Dendritic cell treated with granulocyte-macrophage colony-stimulating factor and Interleukin-4, amounts not matched to agents 40 ng/mL and 50 ng/mL, for 4 days (primary cell): ENCODE results near the gene FOXO6.
"Not testable (repeated sequence)": the region's sequence is repeated elsewhere in the genome, so short reads cannot be mapped to it uniquely, and the experiment has no call there.

ENCODE experiments used
- H3K27ac Mint-ChIP-seq: one replicate; pipeline ENCODE4 v1.8.0; 2022; ENCODE audit warnings: mild to moderate bottlenecking, mixed read lengths
- H3K27me3 Mint-ChIP-seq: one replicate; pipeline ENCODE4 v1.8.0; 2022; ENCODE audit warnings: mild to moderate bottlenecking, mixed read lengths
- H3K36me3 Mint-ChIP-seq: one replicate; pipeline ENCODE4 v1.8.0; 2022; ENCODE audit warnings: low read depth, mixed read lengths
- H3K4me1 Mint-ChIP-seq: one replicate; pipeline ENCODE4 v1.8.0; 2022; ENCODE audit warnings: low read depth, mixed read lengths
- H3K4me3 Mint-ChIP-seq: one replicate; pipeline ENCODE4 v1.8.0; 2022; ENCODE audit warnings: mild to moderate bottlenecking, moderate library complexity, mixed read lengths
- H3K9me3 Mint-ChIP-seq: one replicate; pipeline ENCODE4 v1.8.0; 2022; ENCODE audit warnings: mixed read lengths
- intact Hi-C: fragments of 100-400 bp; cut with micrococcal nuclease; formaldehyde crosslinking; loops from one replicate; pipeline ENCODE4 v1.15.0; 2022

Gene FOXO6

GRCh38 chr1:41322835-41323234 lies 38.4 kb upstream of the FOXO6 start:
- intact Hi-C loops: loop anchor here (1.0 kb wide), 1 partner anchor 94 kb away; no protein-coding TSS in a partner anchor
- Mint-ChIP-seq H3K4me3 (no peak overlapping the region), H3K36me3 (no peaks in the 10 kb centered on the region), H3K4me1 (no peaks in the 10 kb centered on the region), H3K27me3 (no peaks in the 10 kb centered on the region), H3K27ac (no peak overlapping the region), H3K9me3 (no peaks in the 10 kb centered on the region)

- H3K27ac Mint-ChIP-seq: no peak overlapping the region
- H3K9me3 Mint-ChIP-seq: no peaks in the 10 kb centered on the region
- no peaks in the 10 kb centered on the region for H3K27me3 Mint-ChIP-seq
- H3K4me3 Mint-ChIP-seq: no peak overlapping the region
- H3K4me1 Mint-ChIP-seq: no peaks in the 10 kb centered on the region
- H3K36me3 Mint-ChIP-seq: no peaks in the 10 kb centered on the region
- intact Hi-C loops: loop anchor here (1.0 kb wide), 1 partner anchor 94 kb away; no protein-coding TSS in a partner anchor
Observed at GRCh38 chr1:41323243-41323642, 38.0 kb upstream of the FOXO6 start.

GRCh38 chr1:41325801-41326200 lies 35.4 kb upstream of the FOXO6 start:
- H3K9me3 Mint-ChIP-seq: no peaks in the 10 kb centered on the region
- no peaks in the 10 kb centered on the region for H3K27me3 Mint-ChIP-seq
- no peaks in the 10 kb centered on the region for H3K4me1 Mint-ChIP-seq
- H3K36me3 Mint-ChIP-seq: no peaks in the 10 kb centered on the region
- no peak overlapping the region for H3K4me3 Mint-ChIP-seq
- intact Hi-C loops: no loop called here
- H3K27ac Mint-ChIP-seq: no peak overlapping the region

- intact Hi-C loops: no loop called here
- Mint-ChIP-seq H3K27me3 (no peaks in the 10 kb centered on the region), H3K27ac (no peak overlapping the region), H3K36me3 (no peaks in the 10 kb centered on the region), H3K9me3 (no peaks in the 10 kb centered on the region), H3K4me1 (no peaks in the 10 kb centered on the region), H3K4me3 (no peak overlapping the region)
Observed at GRCh38 chr1:41327383-41327999, 33.7 kb upstream of the FOXO6 start.

GRCh38 chr1:41328001-41328615 lies 33.1 kb upstream of the FOXO6 start:
- Mint-ChIP-seq H3K9me3 (no peaks in the 10 kb centered on the region), H3K27me3 (peaks cover 2% of the 10 kb centered on the region), H3K4me1 (no peaks in the 10 kb centered on the region), H3K36me3 (no peaks in the 10 kb centered on the region), H3K4me3 (no peak overlapping the region), H3K27ac (no peak overlapping the region)
- intact Hi-C loops: no loop called here

GRCh38 chr1:41328780-41329640 lies 32.2 kb upstream of the FOXO6 start:
- Mint-ChIP-seq H3K4me3 (no peak overlapping the region), H3K4me1 (no peaks in the 10 kb centered on the region), H3K9me3 (no peaks in the 10 kb centered on the region), H3K27me3 (peaks cover 3% of the 10 kb centered on the region), H3K36me3 (no peaks in the 10 kb centered on the region), H3K27ac (no peak overlapping the region)
- intact Hi-C loops: no loop called here

- H3K9me3 Mint-ChIP-seq: no peaks in the 10 kb centered on the region
- no peaks in the 10 kb centered on the region for H3K4me1 Mint-ChIP-seq
- no peaks in the 10 kb centered on the region for H3K36me3 Mint-ChIP-seq
- H3K4me3 Mint-ChIP-seq: no peak overlapping the region
- peaks cover 5% of the 10 kb centered on the region for H3K27me3 Mint-ChIP-seq
- no peak overlapping the region for H3K27ac Mint-ChIP-seq
- intact Hi-C loops: no loop called here
Observed at GRCh38 chr1:41329662-41330587, 31.3 kb upstream of the FOXO6 start.

GRCh38 chr1:41330588-41331545 lies 30.4 kb upstream of the FOXO6 start:
- intact Hi-C loops: no loop called here
- peaks cover 5% of the 10 kb centered on the region for H3K27me3 Mint-ChIP-seq
- no peaks in the 10 kb centered on the region for H3K9me3 Mint-ChIP-seq
- no peaks in the 10 kb centered on the region for H3K4me1 Mint-ChIP-seq
- no peak overlapping the region for H3K4me3 Mint-ChIP-seq
- no peak overlapping the region for H3K27ac Mint-ChIP-seq
- H3K36me3 Mint-ChIP-seq: no peaks in the 10 kb centered on the region

- Mint-ChIP-seq H3K4me3 (no peak overlapping the region), H3K27ac (no peak overlapping the region), H3K27me3 (peaks cover 8% of the 10 kb centered on the region), H3K36me3 (no peaks in the 10 kb centered on the region), H3K9me3 (no peaks in the 10 kb centered on the region), H3K4me1 (no peaks in the 10 kb centered on the region)
- intact Hi-C loops: no loop called here
Observed at GRCh38 chr1:41331546-41331917, 29.7 kb upstream of the FOXO6 start.

- H3K4me1 Mint-ChIP-seq, H3K36me3 Mint-ChIP-seq, intact Hi-C loops, H3K9me3 Mint-ChIP-seq, H3K4me3 Mint-ChIP-seq, H3K27ac Mint-ChIP-seq: not testable (repeated sequence)
- H3K27me3 Mint-ChIP-seq: peaks cover 11% of the 10 kb centered on the region
Observed at GRCh38 chr1:41332161-41332560, 29.1 kb upstream of the FOXO6 start.

GRCh38 chr1:41333146-41333784 lies 28.0 kb upstream of the FOXO6 start:
- no peaks in the 10 kb centered on the region for H3K36me3 Mint-ChIP-seq
- H3K4me3 Mint-ChIP-seq: no peak overlapping the region
- no peaks in the 10 kb centered on the region for H3K4me1 Mint-ChIP-seq
- H3K27me3 Mint-ChIP-seq: peaks cover 19% of the 10 kb centered on the region
- intact Hi-C loops: no loop called here
- no peak overlapping the region for H3K27ac Mint-ChIP-seq
- H3K9me3 Mint-ChIP-seq: peaks cover 5% of the 10 kb centered on the region

- Mint-ChIP-seq H3K9me3 (peaks cover 19% of the 10 kb centered on the region), H3K36me3 (no peaks in the 10 kb centered on the region), H3K4me3 (no peak overlapping the region), H3K27me3 (peaks cover 29% of the 10 kb centered on the region), H3K4me1 (no peaks in the 10 kb centered on the region), H3K27ac (no peak overlapping the region)
- intact Hi-C loops: no loop called here
Observed at GRCh38 chr1:41338820-41339219, 22.4 kb upstream of the FOXO6 start.
